Body of pancreas (tissue), 4 donors: ENCODE measurements around the gene NUMA1. TPM values are rescaled to one million over a fixed set of nuclear protein-coding genes. Genes with fewer than 3 reads are reported as not detected.

Source experiments
- ATAC-seq: fragments of 150-250 bp; one replicate; pipeline ENCODE4 v1.9.1; 2016
- DNase-seq, 4 donors: peaks; one replicate each; pipeline ENCODE4 v3.0.0-alpha.2; 2019
- H3K27ac ChIP-seq, 4 donors: fragments of 200-600 bp; sonication (generic); 1 replicate in 3 of 4; 2 replicates in 1 of 4; pipeline versions ENCODE4 v1.5.1 to v1.6.1; 2016 to 2019; ENCODE audit warnings: mild to moderate bottlenecking in 1 of 4, mixed read lengths in 1 of 4, moderate library complexity in 1 of 4
- H3K27me3 ChIP-seq, 2 donors: fragments of 200-600 bp; sonication (generic); one replicate each; pipeline ENCODE4 v1.6.0; 2016; ENCODE audit warnings: mild to moderate bottlenecking in 1 of 2
- H3K36me3 ChIP-seq, 2 donors: fragments of 200-600 bp; sonication (generic); replicated peaks in 1 of 2; 2 replicates each; pipeline ENCODE4 v1.5.1; 2016; ENCODE audit warnings: low read depth in 2 of 2; ENCODE audit not compliant: insufficient read depth in 1 of 2
- H3K4me1 ChIP-seq: fragments of 200-600 bp; sonication (generic); one replicate; pipeline ENCODE4 v1.6.0; 2016
- H3K4me3 ChIP-seq, 2 donors: fragments of 200-600 bp; sonication (generic); 1 replicate in 1 of 2; 2 replicates in 1 of 2; pipeline ENCODE4 v1.5.1; 2016 to 2019
- H3K9me3 ChIP-seq, 3 donors: fragments of 200-600 bp; sonication (generic); 1 replicate in 2 of 3; 2 replicates in 1 of 3; pipeline ENCODE4 v1.5.1; 2016
- CTCF ChIP-seq, 7 experiments: fragments of 450-650 bp in 4 of 7; fragments of 200-600 bp in 3 of 7; sonication (generic) in 3 of 7; IDR thresholded peaks; one replicate each; pipeline ENCODE4 v1.5.1; 2016 to 2019; ENCODE audit warnings: antibody characterized with exemption in 7 of 7
- POLR2A ChIP-seq, 3 donors: fragments of 450-650 bp; IDR thresholded peaks; one replicate each; pipeline ENCODE4 v1.6.1; 2016; ENCODE audit warnings: antibody characterized with exemption in 3 of 3, mild to moderate bottlenecking in 2 of 3
- WGBS, 2 donors: methylation state at CpG; one replicate each; pipeline ENCODE4 v1.1.5; 2017; 5-methylcytosine and 5-hydroxymethylcytosine counted together
- intact Hi-C: fragments of 100-400 bp; cut with DNase I; formaldehyde crosslinking; loops from one replicate; pipeline ENCODE4 v1.15.1; 2023
- total RNA-seq, 2 donors: library from RNA; depleted of rRNA; stranded (reverse); fragments of >200 nt; gene quantifications; one replicate each; pipeline ENCODE4 v1.1.0, GENCODE V29; 2016

Gene NUMA1
- total RNA-seq, 2 donors from 2014 or later: 173 to 191 TPM

GRCh38 chr11:71971680-71972079 lies 108.7 kb downstream of the NUMA1 start:
- WGBS, 2 donors: 96 to 97% methylated on average over 2 of the region's 2 CpGs
- H3K36me3 ChIP-seq: peaks cover 0 to 1% of the 10 kb centered on the region in 2 donors
- no peaks in the 10 kb centered on the region for H3K9me3 ChIP-seq
- DNase-seq (no peak), ATAC-seq (no peak)
- no peak overlapping the region for H3K4me3 ChIP-seq
- no peak for TF ChIP-seq CTCF (IDR thresholded peaks at IDR 0.05)
- no peak for TF ChIP-seq POLR2A (IDR thresholded peaks at IDR 0.05)
- no peaks in the 10 kb centered on the region for H3K4me1 ChIP-seq
- no peak overlapping the region for H3K27ac ChIP-seq
- no peaks in the 10 kb centered on the region for H3K27me3 ChIP-seq
- intact Hi-C loops: no loop called here

GRCh38 chr11:71964641-71965040 lies 115.7 kb downstream of the NUMA1 start:
- ATAC-seq: no peak
- WGBS, 2 donors: 91 to 100% methylated on average over 4 of the region's 4 CpGs
- Histone ChIP-seq H3K27me3 (no peaks in the 10 kb centered on the region), H3K4me1 (no peaks in the 10 kb centered on the region), H3K4me3 (no peak overlapping the region), H3K27ac (no peak overlapping the region), H3K36me3 (peaks cover 0 to under 1% of the 10 kb centered on the region in 2 donors), H3K9me3 (no peaks in the 10 kb centered on the region)
- no peak for TF ChIP-seq CTCF (IDR thresholded peaks at IDR 0.05)
- no peak for TF ChIP-seq POLR2A (IDR thresholded peaks at IDR 0.05)
- DNase-seq: no peak
- intact Hi-C loops: no loop called here

GRCh38 chr11:71963468-71963867 lies 116.9 kb downstream of the NUMA1 start:
- 84 to 90% methylated on average over 8 of the region's 8 CpGs for WGBS, 2 donors
- ATAC-seq: no peak
- H3K4me1 ChIP-seq: no peaks in the 10 kb centered on the region
- no peak for TF ChIP-seq POLR2A (IDR thresholded peaks at IDR 0.05)
- no peak for TF ChIP-seq CTCF (IDR thresholded peaks at IDR 0.05)
- no peak overlapping the region for H3K27ac ChIP-seq
- no peak overlapping the region for H3K4me3 ChIP-seq
- intact Hi-C loops: no loop called here
- no peaks in the 10 kb centered on the region for H3K9me3 ChIP-seq
- no peaks in the 10 kb centered on the region for H3K36me3 ChIP-seq
- H3K27me3 ChIP-seq: no peaks in the 10 kb centered on the region
- DNase-seq: no peak

- Histone ChIP-seq H3K4me1 (no peaks in the 10 kb centered on the region), H3K4me3 (no peak overlapping the region), H3K27ac (no peak overlapping the region), H3K9me3 (no peaks in the 10 kb centered on the region), H3K27me3 (no peaks in the 10 kb centered on the region), H3K36me3 (no peaks in the 10 kb centered on the region)
- 62 to 71% methylated on average over 2 of the region's 2 CpGs for WGBS, 2 donors
- TF ChIP-seq POLR2A (IDR thresholded peaks at IDR 0.05): no peak
- TF ChIP-seq CTCF (IDR thresholded peaks at IDR 0.05): no peak
- intact Hi-C loops: no loop called here
- DNase-seq (no peak), ATAC-seq (no peak)
Measured at GRCh38 chr11:71962428-71963038, 117.8 kb downstream of the NUMA1 start.

GRCh38 chr11:71955898-71956456 lies 124.4 kb downstream of the NUMA1 start:
- TF ChIP-seq CTCF (IDR thresholded peaks at IDR 0.05) (no peak), POLR2A (IDR thresholded peaks at IDR 0.05) (no peak)
- 30 to 38% methylated on average over 3 of the region's 3 CpGs for WGBS, 2 donors
- DNase-seq (no peak), ATAC-seq (no peak)
- Histone ChIP-seq H3K9me3 (no peaks in the 10 kb centered on the region), H3K27me3 (no peaks in the 10 kb centered on the region), H3K36me3 (no peaks in the 10 kb centered on the region), H3K27ac (no peak overlapping the region), H3K4me1 (peaks cover 5% of the 10 kb centered on the region), H3K4me3 (no peak overlapping the region)
- intact Hi-C loops: no loop called here
